ENCODE measurements around the gene DMRT1.
"Not testable (repeated sequence)": the region's sequence is repeated elsewhere in the genome, so short reads cannot be mapped to it uniquely, and the experiment has no call there.

Gene DMRT1

DNA sequence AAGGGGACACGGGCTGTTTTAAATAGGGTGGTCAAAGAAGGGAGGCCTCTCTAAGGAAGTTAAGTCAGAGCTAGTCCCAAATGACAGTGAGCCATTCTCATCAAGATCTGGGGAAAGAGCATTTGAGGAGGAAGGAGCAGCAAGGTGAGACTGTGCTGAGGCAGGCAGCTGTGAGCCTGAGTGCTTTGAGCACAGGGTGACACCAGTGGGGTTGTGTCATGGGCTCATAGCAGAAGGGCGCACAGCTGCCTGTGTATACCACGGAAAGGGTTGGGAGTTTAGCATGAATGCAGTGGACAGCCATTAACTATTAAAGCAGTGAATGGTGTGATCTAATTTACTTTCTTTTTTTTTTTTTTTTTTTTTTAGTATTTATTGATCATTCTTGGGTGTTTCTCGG, 19.2 kb downstream of the DMRT1 start:
- no peak for DNase-seq

DNA sequence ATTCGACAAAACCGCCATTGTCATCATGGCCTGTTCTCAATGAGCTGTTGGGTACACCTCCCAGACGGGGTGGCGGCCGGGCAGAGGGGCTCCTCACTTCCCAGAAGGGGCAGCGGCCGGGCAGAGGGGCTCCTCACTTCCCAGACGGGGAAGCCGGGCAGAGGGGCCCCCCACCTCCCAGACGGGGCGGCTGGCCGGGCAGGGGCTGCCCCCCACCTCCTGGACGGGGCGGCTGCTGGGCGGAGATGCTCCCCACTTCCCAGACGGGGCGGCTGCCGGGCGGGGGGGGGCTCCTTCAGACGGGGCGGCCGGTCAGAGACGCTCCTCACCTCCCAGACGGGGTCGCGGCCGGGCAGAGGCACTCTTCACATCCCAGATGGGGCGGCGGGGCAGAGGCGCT, 20.0 kb downstream of the DMRT1 start:
- not testable (repeated sequence) for DNase-seq

DNA sequence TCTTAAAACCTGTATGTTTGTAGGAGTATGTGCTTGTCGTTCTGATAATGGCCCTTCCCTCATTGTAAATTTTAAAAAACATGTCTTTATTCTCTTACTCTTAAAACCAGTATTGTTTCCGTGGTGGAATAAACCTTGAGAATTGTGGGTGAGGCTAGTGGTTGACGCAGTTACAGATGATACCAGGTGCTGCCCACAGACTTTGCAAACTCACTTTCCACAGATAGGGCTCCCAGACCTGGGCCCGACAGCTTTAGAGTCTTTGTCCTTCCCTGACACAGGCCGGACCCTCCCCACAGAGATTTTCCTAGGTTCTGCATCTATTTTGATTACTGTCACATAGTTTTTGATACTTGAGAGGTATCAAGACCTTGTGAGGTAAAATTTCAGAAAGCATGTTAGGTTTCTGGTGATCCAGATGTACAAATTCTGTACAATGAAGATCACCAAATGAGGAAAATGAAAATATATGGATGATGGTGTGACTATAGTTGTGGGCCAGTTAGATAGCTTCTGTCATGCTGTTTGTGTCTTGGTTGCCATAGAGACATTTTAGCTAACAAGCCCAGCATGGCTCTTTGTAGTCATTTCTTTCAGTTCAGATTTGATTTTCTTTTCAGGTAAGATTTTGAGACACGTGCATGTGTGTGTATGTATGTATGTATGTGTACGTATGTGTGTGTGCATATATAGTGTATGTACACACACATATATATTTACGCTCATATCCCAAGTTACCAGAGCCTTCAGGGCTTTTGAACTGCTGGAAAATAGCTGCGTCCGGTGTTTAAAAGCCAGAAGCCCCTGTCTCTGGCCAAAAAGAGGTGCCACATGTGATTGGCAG, 33.8 kb downstream of the DMRT1 start:
- no peak for DNase-seq

DNA sequence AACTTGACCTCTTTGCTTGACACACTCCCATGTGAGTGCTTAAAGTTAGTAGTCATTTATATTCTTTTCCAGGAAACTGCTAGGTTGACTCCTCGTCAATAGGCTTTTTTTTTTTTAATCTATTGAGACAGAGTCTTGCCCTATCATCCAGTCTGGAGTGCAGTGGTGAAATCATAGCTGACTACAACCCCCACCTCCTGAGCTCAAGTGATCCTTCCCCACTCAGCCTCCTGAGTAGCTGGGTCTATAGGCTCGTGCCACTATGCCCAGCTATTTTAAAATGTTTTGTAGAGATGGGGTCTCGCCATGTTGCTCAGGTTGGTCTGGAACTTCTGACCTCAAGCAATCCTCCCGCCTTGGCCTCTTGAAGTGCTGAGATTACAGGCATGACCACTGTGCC, 34.9 kb downstream of the DMRT1 start:
- no peak for DNase-seq

DNA sequence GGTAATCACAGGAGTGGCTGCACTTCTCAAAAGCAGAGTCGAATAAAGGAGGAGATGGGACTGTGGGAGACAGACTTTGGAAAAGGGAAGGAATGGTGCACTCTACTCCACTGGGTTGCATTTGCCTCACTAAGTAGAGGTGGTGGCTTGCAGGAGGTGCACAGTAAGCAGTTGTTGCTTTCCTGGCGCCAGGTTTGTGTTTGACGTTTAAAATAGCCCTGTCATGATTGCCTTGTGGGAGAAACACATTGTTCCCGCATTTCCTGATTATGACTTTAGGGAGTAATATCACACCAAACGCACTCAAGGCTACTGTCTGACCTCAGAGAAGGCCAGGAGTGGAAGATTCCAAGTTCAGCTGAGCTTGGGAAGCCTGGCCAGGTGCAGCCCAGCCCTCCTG, 36.7 kb downstream of the DMRT1 start:
- no peak for DNase-seq

DNA sequence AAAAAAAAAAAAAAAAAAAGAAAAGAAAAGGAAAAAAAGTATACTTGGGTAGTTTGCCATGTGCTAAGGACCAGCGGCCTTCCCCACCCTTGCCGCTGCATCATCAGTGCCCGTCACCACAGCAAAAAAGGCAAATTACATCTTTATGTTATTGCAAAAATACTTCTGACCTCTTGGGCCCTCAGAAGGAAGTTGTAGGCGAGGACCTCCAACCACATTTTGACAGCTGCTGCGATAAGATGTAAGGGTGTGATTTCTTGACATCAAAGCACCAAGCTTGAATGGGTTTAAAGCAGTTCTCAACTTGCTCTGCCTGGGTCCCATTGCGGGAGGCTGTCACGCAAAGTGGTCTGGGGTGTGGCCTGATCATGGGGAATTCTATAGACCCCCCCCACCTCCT, 39.2 kb downstream of the DMRT1 start:
- DNase-seq: no peak

DNA sequence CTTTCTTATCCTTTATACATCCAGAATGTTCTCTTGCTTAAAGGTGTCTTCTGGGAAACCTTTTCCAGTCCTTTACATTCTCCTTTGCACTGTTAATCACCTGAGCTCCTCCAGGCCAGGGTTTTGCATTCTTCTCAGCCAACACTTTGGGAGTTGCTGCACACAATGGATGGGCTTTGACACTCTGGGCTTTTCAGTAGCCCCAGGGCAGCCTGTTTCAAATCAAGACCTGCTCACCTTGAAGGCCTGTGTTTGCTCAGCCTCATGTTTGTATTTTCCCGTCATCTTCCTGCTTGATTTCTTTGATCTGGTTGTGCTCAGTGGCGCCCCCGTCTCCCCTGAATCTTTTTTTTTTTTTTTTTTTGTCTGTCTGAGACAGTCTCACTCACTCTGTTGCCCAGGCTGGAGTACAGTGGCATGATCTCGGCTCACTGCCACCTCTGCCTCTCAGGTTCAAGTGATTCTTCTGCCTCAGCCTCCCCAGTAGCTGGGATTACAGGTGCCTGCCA, 41.0 kb downstream of the DMRT1 start:
- no peak for DNase-seq

DNA sequence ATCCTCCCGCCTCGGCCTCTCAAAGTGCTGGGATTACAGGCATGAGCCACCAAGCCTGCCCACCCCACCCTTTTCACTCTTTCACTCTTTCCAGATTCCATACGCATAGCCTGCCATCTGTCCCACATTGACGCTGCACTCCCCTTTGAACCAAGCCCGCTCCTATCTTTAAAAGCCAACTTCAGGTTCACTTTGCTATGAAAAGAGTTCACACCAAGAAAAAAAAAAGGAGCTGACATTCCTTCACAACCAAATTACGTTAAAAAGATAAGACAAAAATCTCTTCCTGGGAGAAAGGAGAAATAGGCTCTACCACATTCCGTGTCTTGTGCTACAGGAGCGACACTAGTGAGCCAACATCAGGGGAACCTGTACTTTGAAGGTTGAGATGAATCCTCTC, 41.5 kb downstream of the DMRT1 start:
- no peak for DNase-seq

DNA sequence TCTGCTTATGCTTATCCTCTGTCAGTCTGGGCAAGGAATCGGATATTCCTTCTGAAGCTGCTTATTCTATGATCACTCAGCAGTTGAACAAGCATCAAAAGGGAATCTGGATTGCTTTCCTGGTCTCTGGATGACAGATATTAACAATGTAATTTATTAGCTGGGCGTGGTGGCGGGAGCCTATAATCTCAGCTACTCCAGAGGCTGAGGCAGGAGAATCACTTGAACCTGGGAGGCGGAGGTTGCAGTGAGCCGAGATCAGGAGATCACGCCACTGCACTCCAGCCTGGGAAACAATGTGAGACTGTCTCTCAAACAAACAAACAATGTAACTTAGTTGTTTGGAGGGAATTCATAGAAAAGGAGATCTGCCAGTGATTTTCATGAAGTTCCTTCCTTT, 45.4 kb downstream of the DMRT1 start:
- no peak for DNase-seq

DNA sequence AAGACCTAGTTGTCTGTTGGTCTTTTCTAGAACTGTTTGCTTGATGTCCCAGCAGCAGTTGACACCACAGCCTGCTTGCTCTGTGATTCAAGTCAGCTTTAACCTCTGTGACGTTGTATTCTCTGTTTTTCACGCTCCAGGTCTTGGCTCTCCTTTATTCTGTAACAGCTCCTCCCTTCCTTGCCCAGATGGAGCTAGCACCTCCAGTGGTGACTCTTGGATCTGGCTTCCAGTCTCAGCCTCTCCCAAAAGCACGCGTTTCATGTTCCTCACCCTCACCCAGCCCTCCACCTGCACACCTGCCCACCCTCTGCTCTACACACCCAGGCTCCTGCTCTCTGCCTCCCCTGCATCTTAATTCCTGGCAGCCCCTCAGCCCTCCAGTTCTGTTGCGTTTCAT, 50.6 kb downstream of the DMRT1 start:
- DNase-seq: no peak

DNA sequence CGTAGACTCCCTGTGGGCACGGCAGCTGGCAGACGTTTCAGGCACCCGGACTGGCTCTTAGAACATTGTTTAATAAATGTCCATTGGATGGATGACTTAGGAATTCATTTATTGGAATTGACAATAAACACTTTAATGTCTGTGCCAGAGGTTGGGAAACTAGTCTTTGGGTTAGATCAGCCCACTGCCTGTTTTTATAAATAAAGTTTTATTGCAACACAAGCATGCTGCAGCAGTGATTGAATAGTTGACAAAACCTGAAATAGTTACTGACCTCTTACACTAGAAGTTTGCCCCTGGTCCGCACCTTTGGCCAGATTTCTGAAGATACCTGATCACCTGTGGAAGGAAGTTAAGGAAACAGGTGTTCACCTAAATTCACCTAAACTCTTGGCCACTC, 51.6 kb downstream of the DMRT1 start:
- DNase-seq: no peak

DNA sequence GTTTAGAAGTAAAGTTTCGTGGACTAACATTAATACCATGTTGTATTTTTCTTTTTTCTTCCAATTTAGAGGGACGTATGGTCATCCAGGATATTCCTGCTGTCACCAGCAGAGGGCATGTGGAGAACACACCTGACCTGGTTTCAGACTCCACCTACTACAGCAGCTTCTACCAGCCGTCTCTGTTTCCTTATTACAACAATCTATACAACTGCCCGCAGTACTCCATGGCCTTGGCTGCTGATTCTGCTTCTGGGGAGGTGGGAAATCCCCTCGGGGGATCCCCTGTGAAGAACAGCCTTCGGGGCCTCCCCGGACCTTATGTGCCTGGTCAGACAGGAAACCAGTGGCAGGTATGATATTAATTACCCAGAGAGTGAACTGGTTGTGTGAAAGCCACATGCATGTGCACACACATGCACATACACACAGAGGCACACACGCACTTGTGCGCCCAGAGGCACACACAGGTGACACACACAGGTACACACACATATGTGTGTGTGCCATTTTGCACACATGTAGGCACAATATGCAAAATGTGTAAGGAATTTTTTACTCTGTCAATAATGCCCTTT, 52.4 kb downstream of the DMRT1 start:
- peak; percentile 34 for DNase-seq

DNA sequence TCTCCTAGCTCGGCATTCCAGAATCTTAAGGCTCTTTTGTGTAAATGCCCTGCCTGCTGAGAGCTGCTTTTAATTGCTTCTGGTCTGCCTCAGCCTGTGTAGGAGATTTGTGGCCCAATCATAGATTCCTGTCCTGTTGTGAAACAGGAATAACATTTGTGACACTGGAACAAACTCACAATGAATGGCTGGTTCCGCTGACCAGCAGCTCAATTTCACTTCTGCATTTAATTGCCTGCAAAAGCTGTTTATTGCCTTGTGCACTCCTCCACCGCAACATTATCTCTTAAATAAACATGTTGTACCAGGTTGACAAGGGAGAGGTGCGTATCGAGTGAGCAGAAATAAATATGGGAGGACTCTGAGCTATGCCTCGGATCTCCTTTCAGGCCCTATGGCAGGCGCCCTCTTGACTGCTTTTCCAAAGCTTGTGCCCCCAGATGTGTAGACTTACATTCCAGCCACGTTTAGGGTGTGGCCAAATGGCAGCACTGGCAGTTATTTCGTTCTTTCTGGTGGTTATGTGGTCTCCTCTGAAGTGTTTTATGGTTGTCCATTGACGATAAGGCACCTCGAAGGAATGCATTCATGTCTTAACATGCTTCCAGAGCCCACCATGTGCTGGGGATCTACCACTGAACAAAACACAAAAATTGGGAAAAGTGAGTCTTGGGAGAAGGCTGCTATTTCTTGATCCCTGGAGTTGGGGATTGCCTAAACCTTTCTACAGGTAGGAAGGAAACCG, 58.1 kb downstream of the DMRT1 start:
- no peak for DNase-seq

DNA sequence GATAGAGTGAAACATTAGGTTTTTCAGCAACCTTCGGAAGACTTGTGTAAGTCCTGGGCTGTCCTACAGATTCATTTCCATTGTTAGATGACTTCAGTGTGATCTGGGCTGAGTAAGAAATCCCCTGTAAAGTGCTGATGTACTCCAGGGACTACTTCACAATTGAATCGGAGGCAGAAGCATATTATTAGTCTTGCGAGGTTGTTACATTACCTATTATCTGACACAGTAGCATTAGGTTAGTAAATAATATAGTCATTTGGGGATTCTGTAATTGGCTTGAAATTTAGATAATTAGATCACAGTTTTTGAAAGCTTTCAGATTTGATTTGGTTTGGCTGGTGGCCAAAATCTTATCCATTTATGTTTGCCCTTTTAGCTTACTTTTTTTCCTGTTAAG, 62.4 kb downstream of the DMRT1 start:
- no peak for DNase-seq

DNA sequence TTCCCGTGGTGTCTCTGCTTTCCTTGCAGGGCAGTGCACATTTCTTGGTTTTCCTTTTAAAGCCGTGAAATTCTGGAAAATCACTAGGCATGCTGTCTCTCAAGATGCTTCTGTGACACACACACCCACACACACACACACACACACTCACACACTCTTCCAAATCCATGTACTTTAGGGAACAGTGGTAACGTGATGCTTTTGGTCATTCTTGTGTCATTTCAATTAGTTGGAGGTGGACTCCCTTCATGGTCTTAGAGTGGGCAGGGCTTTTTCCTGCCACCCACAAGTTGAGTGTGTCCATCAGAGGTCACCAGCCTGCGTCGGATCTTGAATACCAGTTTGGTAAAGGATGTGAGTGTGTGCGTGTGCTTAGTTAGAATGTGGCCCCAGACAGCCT, 64.4 kb downstream of the DMRT1 start:
- no peak for DNase-seq

DNA sequence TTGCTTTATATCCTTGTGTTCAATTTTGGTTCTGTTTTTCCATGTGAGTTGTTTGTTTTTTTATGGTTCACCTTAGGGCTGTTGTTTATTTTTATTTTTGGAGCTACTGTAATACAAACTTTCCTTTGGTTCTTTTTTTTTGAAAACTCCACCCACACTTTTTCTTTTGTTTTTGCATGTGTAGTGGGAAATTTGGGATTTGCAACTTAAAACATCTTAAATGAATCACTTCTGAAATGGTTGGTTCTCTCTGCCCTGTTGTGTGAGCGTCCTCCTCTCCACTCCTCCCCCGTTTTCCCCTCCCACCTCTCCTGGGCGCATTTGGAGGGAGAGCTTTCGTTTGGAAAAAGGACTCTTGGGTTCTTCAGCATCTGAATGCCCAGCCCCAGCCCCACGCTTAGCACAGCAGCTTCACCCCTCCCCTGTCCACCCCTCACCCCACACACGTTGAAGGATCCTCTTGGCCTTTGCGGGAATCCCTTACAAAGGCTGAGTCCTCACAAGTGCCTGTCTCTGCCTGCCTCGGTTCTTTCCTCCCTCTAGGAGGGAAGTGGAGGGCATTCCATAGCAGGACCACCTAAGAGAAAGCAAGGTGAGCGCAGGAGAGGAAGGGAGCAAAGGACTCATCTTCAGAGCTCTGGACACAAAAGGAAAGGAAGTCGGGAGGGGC, 67.2 kb downstream of the DMRT1 start:
- no peak for DNase-seq

DNA sequence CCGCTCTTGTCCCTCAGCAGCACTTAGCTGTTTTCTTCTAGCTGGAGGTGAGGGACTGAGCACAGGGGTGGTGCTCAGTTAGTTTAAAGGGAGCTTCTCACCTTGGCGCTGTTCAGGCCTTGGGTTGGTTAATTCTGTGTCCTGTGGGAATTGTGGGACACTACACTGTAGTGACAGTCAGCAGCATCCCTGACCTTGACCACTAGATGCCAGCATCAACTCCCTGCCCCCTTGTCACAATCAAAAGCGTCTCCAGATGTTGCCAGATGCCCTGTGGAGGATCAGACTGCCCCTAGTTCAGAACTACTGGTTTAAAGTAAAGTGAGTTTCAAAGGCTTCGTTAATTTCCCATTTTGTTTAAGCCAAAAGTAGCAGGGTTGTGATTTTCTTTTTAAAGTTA, 69.5 kb downstream of the DMRT1 start:
- no peak for DNase-seq

DNA sequence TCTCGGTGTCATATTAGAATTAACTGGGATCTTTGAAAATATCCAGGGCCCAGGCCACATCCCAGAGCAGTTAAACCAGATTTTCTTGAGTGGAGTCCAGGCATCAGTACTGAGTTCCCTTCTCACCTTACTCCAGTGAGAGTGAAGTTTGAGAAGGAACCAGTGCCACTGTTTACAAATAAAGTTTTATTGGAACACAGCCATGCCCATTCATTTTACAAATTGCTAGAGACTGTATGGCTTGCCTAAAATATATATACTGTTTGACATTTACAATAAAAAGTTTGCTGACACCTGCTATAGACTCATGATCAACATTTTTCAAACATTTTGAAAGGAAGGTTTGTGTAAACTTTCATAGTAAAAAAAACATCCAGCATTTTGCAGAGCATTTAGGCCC, 71.3 kb downstream of the DMRT1 start:
- no peak for DNase-seq

DNA sequence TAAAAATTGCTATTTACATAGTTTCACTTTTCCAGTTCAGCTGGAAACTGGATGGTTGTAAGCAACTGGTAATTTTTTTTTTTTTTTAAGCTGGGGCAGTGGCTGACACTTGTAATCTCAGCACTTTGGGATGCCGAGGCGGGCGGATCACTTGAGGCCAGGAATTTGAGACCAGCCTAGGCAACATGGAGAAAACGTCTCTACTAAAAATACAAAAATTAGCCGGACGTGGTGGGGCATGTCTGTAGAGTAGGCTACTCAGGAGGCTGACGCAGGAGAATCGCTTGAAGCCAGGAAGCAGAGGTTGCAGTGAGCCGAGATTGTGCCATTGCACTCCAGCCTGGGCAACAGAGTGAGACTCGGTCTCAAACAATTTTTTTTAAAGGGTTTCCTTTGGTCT, 72.0 kb downstream of the DMRT1 start:
- DNase-seq: not testable (repeated sequence)

DNA sequence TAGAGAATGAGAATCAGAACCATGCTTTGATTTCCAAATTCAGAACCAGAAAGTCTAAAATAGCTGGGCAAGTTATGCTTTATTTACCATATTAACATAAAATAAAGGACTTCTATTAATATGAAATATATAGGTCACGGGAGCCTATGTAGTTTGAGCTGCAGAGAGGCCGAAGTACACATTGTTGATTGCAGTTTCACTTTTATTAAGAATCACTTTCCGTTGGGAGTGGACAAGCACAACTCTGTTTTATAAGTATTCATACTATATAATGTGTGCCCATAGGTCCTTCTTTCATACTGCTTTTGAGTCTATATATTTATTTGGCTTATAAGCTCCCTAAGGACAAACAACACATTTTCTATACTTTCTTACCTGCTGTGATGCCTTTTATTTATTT, 76.2 kb downstream of the DMRT1 start:
- no peak for DNase-seq

DNA sequence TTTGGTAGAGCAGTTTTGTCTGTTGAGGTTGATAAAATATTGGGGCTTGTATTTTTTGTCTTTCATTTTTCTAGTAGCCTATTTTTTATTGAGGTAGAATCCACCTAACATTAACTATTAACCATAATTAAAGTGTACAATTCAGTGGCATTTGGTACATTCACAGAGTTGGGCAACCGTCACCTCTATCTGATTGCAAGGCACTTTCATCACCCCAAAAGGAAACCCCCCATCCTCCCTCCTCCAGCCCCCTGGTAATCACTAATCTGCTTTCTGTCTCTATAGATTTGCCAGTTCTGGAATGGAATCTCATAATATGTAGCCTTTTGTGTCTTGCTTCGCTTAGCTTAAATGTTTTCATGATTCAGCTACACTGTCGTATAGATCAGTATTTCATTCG, 79.4 kb downstream of the DMRT1 start:
- no peak for DNase-seq

DNA sequence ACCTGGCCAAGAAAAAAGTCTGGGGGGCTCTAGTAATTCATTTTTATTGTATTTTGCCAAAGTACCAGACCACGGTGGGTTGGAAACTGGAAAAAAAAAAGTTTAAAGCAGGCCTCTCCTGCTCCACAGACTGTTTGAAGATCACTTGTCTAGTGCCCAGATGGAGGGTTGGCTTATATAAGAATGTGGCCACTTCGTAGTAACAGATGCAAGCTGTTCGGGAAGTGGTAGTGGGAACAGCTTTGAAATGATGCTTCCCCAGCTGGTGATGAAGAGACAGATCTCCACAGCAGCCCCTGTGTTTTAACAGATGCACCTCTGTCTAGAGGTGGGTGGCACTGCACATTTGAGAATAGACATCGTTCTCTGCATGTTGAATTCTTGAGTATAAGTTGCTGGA, 80.7 kb downstream of the DMRT1 start:
- no peak for DNase-seq

DNA sequence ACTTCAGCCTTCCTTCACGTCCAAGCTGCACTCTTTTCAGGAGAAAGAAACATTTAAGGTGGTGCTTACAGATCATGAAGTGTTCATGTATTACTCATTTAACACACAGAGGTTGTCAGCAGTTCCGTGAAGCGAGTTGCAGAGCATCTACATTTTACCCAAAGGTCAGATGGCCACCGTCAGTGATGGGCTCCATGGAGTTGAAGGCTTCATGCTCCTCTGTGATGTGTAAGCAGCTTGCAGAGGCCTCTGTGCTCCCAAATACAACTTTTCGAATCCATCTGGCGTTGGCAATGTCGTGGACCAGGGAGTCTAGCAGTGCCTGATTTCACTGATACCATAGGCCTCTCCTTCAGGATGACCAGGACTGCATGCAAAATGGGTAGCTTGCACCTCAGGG, 81.2 kb downstream of the DMRT1 start:
- DNase-seq: no peak

All from fibroblast of skin of right quadriceps (primary cell).